HG03175 (cell line): Measurements from ENCODE around the gene TNS3.

Experiments
- ATAC-seq: cut with Tn5 transposase; IDR thresholded peaks from one replicate; pipeline ENCODE4 v1.9.1; 2021; ENCODE audit warnings: mild to moderate bottlenecking, moderate library complexity; ENCODE audit not compliant: unreplicated experiment

The TNS3 gene

GRCh38 chr7:47336472-47337425, 245.2 kb downstream of the TNS3 start:
- no peak for ATAC-seq

- ATAC-seq, result no peak
Measured at GRCh38 chr7:47335557-47336471, 246.1 kb downstream of the TNS3 start.

- no peak for ATAC-seq
Measured at GRCh38 chr7:47335071-47335470, 246.8 kb downstream of the TNS3 start.

- no peak for ATAC-seq
Measured at GRCh38 chr7:47333959-47334358, 248.0 kb downstream of the TNS3 start.

GRCh38 chr7:47333554-47333887, 248.4 kb downstream of the TNS3 start:
- no peak for ATAC-seq

- ATAC-seq, result no peak
Measured at GRCh38 chr7:47332681-47333553, 249.0 kb downstream of the TNS3 start.

GRCh38 chr7:47332213-47332612, 249.7 kb downstream of the TNS3 start:
- no peak for ATAC-seq

- ATAC-seq, result no peak
Measured at GRCh38 chr7:47331179-47331565, 250.7 kb downstream of the TNS3 start.

- no peak for ATAC-seq
Measured at GRCh38 chr7:47330561-47331178, 251.2 kb downstream of the TNS3 start.

- ATAC-seq, result no peak
Measured at GRCh38 chr7:47330026-47330425, 251.9 kb downstream of the TNS3 start.

- no peak for ATAC-seq
Measured at GRCh38 chr7:47329320-47329926, 252.5 kb downstream of the TNS3 start.

GRCh38 chr7:47328392-47329319, 253.3 kb downstream of the TNS3 start:
- no peak for ATAC-seq

GRCh38 chr7:47327698-47328391, 254.1 kb downstream of the TNS3 start:
- ATAC-seq, result no peak

GRCh38 chr7:47327346-47327697, 254.6 kb downstream of the TNS3 start:
- no peak for ATAC-seq

GRCh38 chr7:47326808-47327207, 255.1 kb downstream of the TNS3 start:
- no peak for ATAC-seq

GRCh38 chr7:47326220-47326619, 255.7 kb downstream of the TNS3 start:
- ATAC-seq, result no peak

GRCh38 chr7:47325337-47325736, 256.6 kb downstream of the TNS3 start:
- no peak for ATAC-seq

GRCh38 chr7:47323904-47324303, 258.0 kb downstream of the TNS3 start:
- no peak for ATAC-seq
